ENCODE measurements around the gene CLC.
"Not testable (repeated sequence)": the region's sequence is repeated elsewhere in the genome, so short reads cannot be mapped to it uniquely, and the experiment has no call there.

The CLC gene

DNA sequence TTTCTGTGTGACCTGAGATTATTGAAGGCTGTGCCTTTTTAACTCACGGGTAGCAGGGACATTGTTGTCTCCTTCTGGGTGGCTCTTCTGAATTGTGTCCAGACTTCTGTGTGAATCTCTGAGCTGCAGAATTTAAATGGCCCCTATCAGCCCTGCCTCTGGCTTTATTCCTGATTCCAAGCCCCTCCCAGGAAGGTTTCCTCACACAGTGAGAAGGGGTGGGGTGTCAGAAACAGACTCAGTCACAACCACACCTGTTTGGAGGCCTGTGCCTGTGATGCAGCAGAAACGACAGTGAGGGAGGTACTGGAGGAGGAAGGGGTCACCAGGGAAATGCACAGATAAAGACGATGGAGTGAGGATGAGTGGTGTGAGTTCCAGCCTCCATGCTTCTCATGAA is at the start of gene CLC:
TSS of gene CLC (minus strand) at position 139 of the 400 bp plus-strand sequence. CDS start at position 62, 77 bp downstream.
- in situ Hi-C loops (cut with MboI; ENCODE audit: low sequenced_read_pairs) = no loop called here

DNA sequence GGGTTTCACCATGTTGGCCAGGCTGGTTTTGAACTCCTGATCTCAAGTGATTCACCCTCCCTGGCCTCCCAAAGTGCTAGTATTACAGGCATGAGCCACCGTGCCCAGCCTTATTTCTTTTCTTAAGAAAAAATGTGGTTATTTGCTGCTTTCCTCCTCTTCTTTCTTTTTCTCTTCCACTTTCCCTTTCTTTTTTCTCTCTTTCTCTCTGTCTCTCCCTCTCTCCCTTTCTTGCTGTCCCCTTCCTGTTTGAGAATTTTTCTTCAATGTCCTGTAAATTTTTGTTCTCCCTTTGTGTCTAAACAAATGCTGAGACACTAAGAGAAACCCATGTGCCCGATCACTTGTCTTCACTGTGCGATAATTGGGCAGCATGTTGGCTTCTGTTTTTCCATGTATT is 43.1 kb upstream of the CLC start:
- in situ Hi-C loops (cut with MboI; ENCODE audit: low sequenced_read_pairs) = no loop called here

DNA sequence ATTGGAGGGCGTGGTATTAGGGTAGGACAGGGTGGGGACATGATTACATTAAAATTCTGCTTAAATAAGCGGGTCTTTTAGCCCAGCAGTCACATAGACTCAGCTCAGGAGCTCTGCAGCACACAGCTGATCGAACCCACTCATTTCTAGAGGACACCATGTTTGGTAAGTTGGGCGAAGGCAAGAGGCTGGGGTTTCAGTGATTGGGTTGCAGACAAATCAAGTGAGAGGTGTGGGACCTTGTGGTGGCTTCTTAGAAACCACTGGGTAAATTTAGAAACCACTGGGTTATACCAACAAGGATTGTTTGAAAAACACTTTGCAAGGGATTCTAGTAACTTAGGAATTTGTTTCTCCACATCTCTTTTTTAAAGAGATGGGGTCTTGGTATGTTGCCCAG is 40.9 kb upstream of the CLC start, which contains the start of gene LEUTX:
TSS of gene LEUTX (plus strand) at position 92 of the 400 bp plus-strand sequence. CDS start at position 159, 67 bp downstream.
- in situ Hi-C loops (cut with MboI; ENCODE audit: low sequenced_read_pairs) = no loop called here

DNA sequence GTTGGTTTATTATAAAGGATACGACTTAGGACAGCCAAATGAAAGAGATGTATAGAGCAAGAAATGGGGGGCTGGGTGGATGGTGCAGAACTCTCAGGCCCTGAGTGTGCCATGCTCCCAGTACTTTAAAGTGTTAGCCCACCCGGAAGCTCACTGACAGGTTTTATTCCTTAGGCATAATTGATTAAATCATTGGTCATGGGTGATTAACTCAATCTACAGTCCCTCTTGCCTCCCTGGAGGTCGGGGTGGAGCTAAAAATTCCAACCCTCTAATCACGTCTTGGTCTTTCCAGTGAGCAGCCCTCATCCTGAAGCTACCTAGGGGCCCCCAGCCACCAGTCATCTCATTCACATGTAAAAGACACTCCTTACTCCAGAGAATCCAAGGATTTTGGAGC is 31.0 kb upstream of the CLC start:
- in situ Hi-C loops (cut with MboI; ENCODE audit: low sequenced_read_pairs) = no loop called here

DNA sequence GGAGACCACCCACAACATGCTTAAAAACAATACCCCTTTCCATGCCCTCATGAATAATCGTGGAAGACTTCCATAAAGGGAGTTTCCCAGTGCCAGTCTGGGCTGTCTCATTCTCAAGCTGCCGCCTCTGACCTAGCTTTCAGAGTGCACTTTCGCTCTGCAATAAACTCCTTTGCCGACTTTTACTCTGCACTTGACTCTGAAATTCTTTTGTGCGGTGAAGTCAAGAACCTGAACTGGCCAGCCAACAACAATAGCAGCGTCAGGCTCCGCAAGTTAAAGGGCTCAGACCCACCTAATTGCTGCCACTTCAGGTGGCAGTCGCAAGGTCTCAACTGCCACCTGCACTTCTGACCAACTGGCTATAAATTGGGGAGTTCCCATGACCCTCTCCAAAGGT is 30.5 kb upstream of the CLC start:
- in situ Hi-C loops (cut with MboI; ENCODE audit: low sequenced_read_pairs) = no loop called here

DNA sequence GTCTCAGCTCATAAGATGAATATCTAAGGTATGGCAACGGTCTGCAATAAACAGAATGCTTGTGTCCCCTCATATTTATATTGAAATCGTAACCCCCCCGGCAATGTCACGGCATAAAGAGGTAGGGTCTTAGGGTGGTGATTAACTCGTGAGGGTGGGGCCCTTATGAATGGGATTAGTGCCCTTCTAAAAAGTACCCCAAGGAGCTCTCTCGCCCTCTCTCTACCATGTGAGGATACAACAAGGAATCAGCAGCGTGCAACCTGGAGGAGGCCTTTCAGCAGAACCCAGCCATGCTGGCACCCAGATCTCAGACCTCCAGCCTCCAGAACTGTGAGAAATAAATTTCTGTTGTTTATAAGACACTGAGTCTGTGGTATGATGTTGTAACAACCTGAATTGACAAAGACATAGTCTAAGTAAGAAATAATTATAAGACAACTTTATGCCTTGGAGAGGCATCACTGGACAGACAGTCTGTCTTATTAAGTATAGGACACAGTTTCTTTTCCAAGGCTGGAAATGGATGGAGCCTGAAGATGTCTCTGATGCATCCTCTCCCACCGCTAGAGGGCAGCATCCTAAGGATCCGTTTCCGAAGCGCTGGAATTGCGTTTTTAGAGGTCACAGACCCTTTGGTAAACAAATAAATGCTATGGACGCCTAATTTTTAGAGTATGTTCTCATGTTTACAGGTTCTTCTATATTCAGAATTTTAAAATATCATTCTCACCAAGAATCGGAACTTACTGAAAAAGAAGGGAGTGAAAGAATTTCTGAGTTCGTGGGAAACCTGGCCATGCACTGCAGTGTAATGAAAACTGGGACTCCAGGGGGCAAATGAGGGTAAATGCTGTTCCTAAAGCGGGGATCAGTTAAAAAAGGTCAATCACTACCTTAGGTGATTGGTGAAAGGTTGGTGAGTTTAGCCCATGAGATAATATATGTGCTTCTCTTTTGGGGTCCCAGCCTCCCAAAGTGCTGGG is 27.6 kb upstream of the CLC start:
- in situ Hi-C loops (cut with MboI; ENCODE audit: low sequenced_read_pairs) = no loop called here

DNA sequence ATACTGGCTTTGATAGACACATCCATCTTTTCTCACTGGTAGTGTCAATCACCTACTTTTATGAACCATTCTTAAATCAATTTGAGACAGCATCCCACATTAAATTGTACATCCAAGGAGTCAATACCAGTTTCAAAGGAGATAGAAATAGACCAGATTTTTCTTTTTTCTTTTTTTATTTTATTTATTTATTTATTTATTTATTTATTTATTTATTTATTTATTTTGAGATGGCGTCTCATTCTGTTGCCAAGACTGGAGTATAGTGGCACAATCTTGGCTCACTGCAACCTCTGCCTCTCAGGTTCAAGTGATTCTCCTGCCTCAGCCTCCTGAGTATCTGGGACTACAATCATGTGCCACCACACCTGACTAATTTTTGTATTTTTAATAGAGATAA is 24.0 kb upstream of the CLC start:
- in situ Hi-C loops (cut with MboI; ENCODE audit: low sequenced_read_pairs) = not testable (repeated sequence)

DNA sequence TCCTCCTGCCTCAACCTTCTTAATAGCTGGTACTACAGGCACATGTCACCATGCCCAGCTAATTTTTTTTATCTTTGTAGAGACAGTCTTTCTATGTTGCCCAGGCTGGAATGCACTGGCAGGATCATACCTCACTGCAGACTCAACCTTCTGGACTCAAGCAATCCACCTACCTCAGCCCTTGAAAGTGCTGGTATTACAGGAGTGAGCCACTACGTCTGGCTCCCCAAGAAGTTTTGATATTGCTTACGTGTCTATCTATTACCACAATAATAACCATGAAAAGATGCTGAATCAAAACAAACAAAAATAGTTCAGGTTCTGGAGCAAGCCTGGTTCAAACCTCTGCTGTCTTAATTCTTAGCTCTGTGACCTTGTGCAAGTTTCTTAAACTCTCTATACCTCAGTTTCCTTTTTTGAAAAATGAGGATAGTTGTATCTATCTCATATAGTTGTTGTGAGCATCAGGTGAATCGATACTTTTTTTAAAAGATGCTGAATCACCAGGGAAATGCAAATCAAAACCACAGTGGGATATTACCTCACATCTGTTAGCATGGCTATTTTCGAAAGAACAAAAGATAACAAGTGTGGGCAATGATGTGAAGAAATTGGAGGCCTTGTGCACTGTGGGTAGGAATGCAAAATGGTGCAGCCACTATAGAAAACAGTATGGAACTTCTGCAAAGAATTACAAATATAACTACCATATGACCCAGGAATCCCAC is 21.8 kb upstream of the CLC start:
- in situ Hi-C loops (cut with MboI; ENCODE audit: low sequenced_read_pairs) = no loop called here

DNA sequence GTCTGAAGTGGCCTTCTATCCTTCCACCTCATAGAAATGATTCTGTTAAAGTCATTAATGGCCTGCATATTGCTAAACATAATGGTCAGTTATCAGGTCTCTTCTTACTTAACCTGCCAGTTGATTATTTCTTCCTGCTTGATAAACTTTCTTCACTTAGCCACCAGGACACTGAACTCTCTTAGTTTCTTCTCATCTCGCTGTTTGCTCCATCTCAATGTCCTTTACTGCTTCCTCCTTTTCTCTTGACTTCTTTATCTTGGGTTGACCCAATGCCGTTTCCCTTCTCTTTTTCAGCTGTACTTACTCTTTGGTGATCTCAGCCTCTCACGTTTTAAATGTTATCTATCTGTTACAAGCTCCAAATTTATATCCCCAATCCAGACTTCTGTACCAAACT is 17.1 kb upstream of the CLC start:
- in situ Hi-C loops (cut with MboI; ENCODE audit: low sequenced_read_pairs) = no loop called here

DNA sequence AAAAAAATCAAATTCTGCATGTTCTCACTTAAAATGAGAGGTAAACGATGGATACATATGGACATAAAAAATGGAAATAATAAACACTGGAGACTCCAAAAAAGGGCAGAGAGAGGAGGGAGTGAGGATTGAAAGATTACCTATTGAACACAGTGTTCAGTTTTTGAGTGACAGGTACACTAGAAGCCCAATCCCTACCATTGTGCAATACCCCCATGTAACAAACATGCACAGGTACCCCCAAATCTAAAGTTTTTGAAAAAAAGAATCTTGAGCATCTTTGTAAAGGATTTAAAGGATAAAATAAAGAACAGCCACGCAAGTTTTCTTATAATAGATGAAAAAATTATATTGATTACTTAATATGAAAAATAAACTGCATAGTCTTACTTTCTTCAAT is 16.7 kb upstream of the CLC start:
- in situ Hi-C loops (cut with MboI; ENCODE audit: low sequenced_read_pairs) = no loop called here

DNA sequence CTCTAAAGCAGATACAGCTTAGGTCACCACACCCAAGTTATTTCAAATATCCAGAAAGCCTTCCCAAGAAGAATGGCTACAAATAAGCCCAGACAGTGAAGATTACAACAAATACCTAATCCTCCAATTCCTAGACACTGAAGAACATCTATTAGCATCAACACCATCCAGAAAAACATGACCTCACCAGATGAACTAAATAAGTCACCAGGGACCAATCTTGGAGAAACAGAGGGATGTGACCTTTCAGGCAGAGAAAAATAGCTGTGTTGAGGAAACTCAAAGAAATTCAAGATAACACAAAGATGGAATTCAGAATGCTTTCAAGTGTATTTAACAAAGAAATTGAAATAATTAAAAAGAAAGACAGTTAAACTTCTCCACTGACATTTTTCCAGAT is 15.0 kb upstream of the CLC start:
- in situ Hi-C loops (cut with MboI; ENCODE audit: low sequenced_read_pairs) = no loop called here

DNA sequence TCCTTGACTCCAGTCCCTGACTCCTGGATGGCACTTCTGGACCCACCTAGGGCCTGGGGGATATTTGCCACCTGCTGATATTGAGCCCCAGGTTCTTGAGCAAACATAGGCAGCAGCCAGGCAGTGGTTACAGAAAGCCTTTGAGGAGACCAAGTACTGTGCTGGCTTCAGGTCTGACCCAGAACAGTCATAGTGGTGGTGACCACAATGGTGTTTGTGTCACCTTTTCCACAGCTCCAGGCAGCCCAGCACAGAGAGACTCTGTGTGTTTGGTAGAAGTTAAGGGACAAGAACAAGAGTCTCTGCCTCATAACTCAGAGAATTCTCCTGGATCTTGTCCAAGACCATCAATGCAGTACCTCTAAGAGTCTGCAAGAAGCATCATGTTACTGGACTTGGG is 14.6 kb upstream of the CLC start:
- in situ Hi-C loops (cut with MboI; ENCODE audit: low sequenced_read_pairs) = no loop called here

DNA sequence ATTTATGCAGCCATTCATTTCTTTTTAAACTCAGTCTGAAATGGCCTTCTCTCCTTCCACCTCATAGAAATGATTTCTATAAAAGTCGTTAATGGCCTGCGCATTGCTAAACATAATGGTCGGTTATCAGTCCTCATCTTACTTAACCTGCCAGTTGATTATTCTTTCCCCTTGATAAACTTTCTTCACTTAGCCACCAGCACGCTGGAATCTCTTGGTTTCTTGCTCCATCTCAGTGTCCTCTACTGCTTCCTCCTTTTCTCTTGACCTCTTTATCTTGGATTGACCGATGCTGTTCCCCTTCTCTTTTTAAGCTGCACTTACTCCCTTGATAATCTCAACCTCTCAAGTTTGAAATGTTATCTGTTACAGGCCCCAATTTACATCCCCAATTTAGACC is 12.2 kb upstream of the CLC start:
- in situ Hi-C loops (cut with MboI; ENCODE audit: low sequenced_read_pairs) = no loop called here

DNA sequence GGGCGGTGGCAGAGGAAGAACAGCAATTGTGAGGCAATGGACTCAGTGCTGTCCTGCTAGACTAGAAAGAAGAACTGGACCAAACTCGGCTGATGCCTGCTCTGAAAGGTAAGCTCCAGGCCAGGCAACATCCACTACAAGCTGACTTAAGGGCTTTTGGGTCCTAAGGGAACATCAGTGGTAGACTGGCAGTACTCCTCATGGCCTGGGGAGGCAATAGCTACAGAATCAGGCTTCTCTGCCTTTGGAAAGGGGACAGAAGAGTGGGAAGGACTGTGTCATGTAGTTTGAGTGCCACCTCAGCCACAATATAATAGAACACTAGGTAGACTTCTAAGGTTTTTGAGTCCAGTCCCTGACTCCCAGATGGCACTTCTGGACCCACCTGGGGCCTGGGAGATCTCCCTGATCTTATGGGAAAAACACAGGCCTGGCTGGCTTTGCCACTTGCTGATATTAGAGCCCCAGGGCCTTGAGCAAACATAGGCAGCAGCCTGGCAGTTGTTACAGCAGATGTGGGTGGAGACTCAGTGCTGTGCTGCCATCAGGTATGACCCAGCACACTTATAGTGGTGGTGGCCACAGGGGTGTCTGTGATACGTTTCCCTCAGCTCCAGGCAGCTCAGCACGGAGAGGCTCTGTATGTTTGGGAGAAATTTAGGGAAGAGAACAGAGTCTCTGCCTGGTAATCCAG is 9.2 kb upstream of the CLC start:
- in situ Hi-C loops (cut with MboI; ENCODE audit: low sequenced_read_pairs) = no loop called here

DNA sequence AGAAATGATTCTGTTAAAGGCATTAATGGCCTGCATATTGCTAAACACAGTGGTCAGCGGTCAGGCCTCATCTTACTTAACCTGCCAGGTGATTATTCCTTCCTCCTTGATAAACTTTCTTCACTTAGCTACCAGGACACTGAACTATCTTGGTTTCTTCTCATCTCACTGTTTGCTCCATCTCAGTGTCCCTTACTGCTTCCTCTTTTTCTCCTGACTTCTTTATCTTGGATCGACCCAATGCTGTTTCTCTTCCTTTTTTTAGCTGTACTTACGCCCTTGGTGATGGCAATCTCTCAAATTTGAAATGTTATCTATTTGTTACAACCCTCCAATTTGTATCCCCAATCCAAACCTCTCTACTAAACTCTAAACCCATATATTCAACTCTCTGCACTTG is 7.8 kb upstream of the CLC start:
- in situ Hi-C loops (cut with MboI; ENCODE audit: low sequenced_read_pairs) = no loop called here

DNA sequence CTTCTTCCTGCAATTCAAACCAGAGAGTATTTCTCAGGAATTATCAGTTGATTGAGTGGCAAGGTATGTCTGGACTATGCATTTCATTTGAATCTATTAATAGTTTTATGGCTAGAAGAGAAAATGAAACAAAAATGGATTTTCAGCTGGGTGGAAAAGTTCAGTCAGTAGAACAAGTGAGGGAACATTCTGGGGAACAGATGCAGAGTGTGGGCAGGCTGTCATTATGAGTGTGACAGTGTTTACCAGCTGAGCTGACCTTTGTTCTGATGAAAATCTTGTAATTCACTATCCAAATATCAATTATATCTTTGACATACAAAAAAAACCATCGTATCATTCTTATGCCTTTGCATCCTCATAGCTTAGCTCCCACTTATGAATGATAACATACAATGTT is 2.6 kb upstream of the CLC start:
- in situ Hi-C loops (cut with MboI; ENCODE audit: low sequenced_read_pairs) = no loop called here

DNA sequence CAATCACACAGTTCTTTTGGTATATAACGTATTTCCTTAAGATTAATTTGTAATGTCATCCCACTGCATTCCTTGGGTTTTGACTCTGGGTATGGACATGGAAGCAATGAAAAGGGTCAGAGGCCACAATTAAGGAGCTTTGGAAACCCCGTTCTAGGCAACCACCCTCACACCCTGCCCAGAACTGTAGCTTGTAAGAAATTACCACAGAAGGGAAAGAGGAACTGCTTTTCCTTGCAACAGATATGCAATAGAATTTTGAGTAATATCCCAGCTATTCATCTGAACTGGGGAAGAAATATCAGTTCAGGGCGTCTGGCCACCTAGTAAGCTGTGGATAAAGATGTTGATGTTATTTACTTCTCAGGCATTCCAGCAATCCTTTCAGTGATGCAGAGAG is 985 bp upstream of the CLC start:
- in situ Hi-C loops (cut with MboI; ENCODE audit: low sequenced_read_pairs) = no loop called here

DNA sequence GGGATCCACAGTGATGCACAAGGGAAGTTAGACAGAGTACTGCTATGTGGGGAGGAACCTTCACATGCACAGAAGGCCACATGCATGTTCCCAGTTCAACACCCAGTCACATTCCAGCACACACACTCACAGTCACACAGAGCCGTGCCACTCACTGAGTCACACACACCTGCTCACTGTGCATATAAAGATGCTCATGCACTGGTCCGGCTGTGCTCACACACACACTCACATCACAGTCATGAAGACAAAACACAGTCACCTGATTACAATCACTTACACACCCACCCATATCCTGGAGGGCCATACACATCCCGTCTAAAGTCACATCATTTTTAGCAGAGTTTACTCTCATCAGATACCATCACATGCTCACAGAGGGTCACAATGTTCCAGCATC is 478 bp downstream of the CLC start:
- in situ Hi-C loops (cut with MboI; ENCODE audit: low sequenced_read_pairs) = no loop called here

DNA sequence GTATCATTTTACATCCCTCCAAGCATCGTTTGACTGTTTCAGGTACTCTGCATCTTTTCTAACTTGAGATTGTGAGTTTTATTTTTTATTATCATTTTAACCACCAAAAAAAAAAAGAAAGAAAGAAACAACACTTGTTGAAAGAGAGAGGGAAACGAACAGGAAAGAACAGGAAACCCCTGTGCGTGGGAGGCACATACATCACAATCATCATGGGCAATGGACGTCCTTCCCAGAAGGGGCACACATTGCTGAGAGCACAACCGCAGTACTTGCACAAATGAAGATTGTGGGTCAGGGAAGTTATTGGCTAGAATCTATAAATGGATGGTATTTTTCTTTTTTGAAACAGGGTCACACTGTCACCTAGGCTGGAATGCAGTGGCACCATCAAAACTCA is 1.7 kb downstream of the CLC start:
- in situ Hi-C loops (cut with MboI; ENCODE audit: low sequenced_read_pairs) = no loop called here

DNA sequence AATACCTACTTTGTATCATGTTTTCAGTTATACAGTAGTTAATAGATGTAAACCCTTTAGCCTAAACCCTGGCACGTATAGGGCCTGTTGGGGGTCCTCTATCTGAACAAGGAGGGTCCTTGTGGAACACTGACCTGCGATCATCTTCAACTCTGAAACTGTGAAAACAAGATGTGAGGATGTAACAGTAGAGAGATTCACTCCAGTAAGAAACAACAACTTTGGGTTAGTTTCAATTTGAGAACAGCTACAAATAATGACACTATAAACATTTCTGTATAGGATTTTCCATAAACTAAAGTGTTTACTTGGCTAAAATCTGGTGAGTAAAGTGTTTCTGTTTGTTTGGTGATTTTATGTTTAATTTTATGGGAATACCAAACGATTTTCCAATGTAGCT is 2.1 kb downstream of the CLC start:
- in situ Hi-C loops (cut with MboI; ENCODE audit: low sequenced_read_pairs) = no loop called here

DNA sequence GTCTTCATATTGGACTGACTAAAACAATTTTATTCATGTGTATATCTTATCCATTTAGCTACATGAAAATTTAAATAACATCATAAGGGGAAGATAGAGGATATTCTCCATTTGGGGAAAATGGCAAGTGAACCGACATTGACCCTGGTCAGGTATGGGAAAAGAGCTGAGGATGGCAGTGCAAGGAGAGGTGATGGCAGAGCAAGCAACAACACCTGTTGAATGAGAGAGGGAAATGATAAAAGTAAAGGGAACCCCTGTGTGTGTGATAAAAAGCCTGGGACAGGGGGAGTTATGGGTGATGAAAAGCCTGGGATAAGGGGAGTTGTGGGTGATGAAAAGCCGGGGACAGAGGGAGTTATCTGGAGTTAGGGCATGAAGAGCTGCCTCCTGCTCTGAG is 4.0 kb downstream of the CLC start:
- in situ Hi-C loops (cut with MboI; ENCODE audit: low sequenced_read_pairs) = no loop called here
